Measurements from ENCODE around the gene RRP1.

Gene RRP1

GRCh38 chr21:43741423-43742096, 47.8 kb upstream of the RRP1 start:
- no peaks in the 10 kb centered on the region for H3K9me3 ChIP-seq (ENCODE audit: insufficient read depth, low read length)
- H3K27me3 ChIP-seq (ENCODE audit: low read length): no peaks in the 10 kb centered on the region
- no peaks in the 10 kb centered on the region for H3K79me2 ChIP-seq (ENCODE audit: insufficient read depth, low read length)
- no peaks in the 10 kb centered on the region for H3K9me2 ChIP-seq (replicated peaks; ENCODE audit: insufficient read depth, low read length)
- no peak overlapping the region for H2AFZ ChIP-seq (ENCODE audit: low read depth, low read length, severe bottlenecking)
- H3K9ac ChIP-seq (ENCODE audit: low read length): no peak overlapping the region
- TF ChIP-seq, protein P1, sequence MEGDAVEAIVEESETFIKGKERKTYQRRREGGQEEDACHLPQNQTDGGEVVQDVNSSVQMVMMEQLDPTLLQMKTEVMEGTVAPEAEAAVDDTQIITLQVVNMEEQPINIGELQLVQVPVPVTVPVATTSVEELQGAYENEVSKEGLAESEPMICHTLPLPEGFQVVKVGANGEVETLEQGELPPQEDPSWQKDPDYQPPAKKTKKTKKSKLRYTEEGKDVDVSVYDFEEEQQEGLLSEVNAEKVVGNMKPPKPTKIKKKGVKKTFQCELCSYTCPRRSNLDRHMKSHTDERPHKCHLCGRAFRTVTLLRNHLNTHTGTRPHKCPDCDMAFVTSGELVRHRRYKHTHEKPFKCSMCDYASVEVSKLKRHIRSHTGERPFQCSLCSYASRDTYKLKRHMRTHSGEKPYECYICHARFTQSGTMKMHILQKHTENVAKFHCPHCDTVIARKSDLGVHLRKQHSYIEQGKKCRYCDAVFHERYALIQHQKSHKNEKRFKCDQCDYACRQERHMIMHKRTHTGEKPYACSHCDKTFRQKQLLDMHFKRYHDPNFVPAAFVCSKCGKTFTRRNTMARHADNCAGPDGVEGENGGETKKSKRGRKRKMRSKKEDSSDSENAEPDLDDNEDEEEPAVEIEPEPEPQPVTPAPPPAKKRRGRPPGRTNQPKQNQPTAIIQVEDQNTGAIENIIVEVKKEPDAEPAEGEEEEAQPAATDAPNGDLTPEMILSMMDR (IDR thresholded peaks at IDR 0.05; ENCODE audit: insufficient read depth, low read length, poor library complexity, severe bottlenecking): no peak
- no peak for TF ChIP-seq EZH2phosphoT487 (conservative IDR thresholded peaks at IDR 0.05; ENCODE audit: low read length)
- no peaks in the 10 kb centered on the region for H3K36me3 ChIP-seq (ENCODE audit: low read length)
- no peaks in the 10 kb centered on the region for H4K20me1 ChIP-seq (ENCODE audit: low read depth, low read length)
- H3F3A ChIP-seq (ENCODE audit: insufficient read depth): no peaks in the 10 kb centered on the region
- H3K4me2 ChIP-seq (ENCODE audit: low read depth, low read length, poor library complexity, severe bottlenecking): no peak overlapping the region
- H3K27ac ChIP-seq (ENCODE audit: low read depth, low read length): no peak overlapping the region
- H3K4me3 ChIP-seq (ENCODE audit: insufficient read depth, low read length, poor library complexity, severe bottlenecking): no peak overlapping the region

DNA sequence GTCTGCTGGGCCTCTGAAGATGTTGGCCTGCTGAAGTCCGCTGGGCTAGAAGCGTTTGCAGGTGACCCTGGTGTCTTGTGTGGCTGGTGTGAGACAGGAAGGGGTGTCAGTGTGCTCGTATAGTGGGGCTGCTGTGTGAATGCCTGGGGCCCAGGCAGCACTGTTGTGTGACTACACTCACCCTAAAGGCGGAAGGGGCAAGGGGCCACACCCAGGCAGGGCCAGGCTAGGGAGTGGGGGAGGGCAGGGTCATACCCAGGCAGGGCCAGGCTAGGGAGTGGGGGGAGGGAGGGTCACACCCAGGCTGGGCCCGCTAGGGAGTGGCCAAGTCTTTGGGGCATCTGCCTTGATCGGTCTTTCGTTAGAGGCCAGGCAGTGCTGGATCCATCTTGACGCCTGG, 45.4 kb upstream of the RRP1 start:
- no peaks in the 10 kb centered on the region for H3K36me3 ChIP-seq (ENCODE audit: low read length)
- no peak overlapping the region for H3K4me2 ChIP-seq (ENCODE audit: low read depth, low read length, poor library complexity, severe bottlenecking)
- no peak overlapping the region for H3K4me3 ChIP-seq (ENCODE audit: insufficient read depth, low read length, poor library complexity, severe bottlenecking)
- H3K79me2 ChIP-seq (ENCODE audit: insufficient read depth, low read length): no peaks in the 10 kb centered on the region
- no peaks in the 10 kb centered on the region for H3F3A ChIP-seq (ENCODE audit: insufficient read depth)
- no peaks in the 10 kb centered on the region for H3K9me3 ChIP-seq (ENCODE audit: insufficient read depth, low read length)
- TF ChIP-seq, protein P1 (IDR thresholded peaks at IDR 0.05; ENCODE audit: insufficient read depth, low read length, poor library complexity, severe bottlenecking): no peak
- no peaks in the 10 kb centered on the region for H4K20me1 ChIP-seq (ENCODE audit: low read depth, low read length)
- H3K27me3 ChIP-seq (ENCODE audit: low read length): no peaks in the 10 kb centered on the region
- no peaks in the 10 kb centered on the region for H3K9me2 ChIP-seq (replicated peaks; ENCODE audit: insufficient read depth, low read length)
- no peak overlapping the region for H3K27ac ChIP-seq (ENCODE audit: low read depth, low read length)
- H2AFZ ChIP-seq (ENCODE audit: low read depth, low read length, severe bottlenecking): no peak overlapping the region
- H3K9ac ChIP-seq (ENCODE audit: low read length): no peak overlapping the region

DNA sequence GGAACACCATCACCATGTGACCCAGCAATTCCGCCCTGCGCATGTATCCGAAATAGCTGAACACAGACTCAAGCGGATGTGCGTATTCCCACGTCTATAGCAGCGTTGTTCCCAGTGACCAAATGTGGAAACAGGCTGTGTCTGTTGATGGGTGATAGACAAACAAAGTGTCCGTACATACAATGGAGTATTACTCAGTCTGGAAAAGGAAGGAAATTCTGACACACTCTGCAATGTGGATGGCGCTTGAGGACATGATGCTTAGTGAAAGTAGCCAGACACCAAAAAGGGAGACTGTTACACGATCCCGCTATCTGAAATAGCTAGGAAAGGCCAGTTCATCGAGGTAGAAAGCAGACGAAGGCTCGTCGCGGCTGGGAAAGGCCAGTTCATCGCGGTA, 44.7 kb upstream of the RRP1 start:
- H3K9me2 ChIP-seq (replicated peaks; ENCODE audit: insufficient read depth, low read length): no peaks in the 10 kb centered on the region
- no peak overlapping the region for H3K9ac ChIP-seq (ENCODE audit: low read length)
- no peaks in the 10 kb centered on the region for H3K27me3 ChIP-seq (ENCODE audit: low read length)
- no peak overlapping the region for H3K4me3 ChIP-seq (ENCODE audit: insufficient read depth, low read length, poor library complexity, severe bottlenecking)
- no peak overlapping the region for H3K27ac ChIP-seq (ENCODE audit: low read depth, low read length)
- TF ChIP-seq, protein P1 (IDR thresholded peaks at IDR 0.05; ENCODE audit: insufficient read depth, low read length, poor library complexity, severe bottlenecking): no peak
- TF ChIP-seq EZH2phosphoT487 (conservative IDR thresholded peaks at IDR 0.05; ENCODE audit: low read length): no peak
- no peaks in the 10 kb centered on the region for H3F3A ChIP-seq (ENCODE audit: insufficient read depth)
- H3K4me2 ChIP-seq (ENCODE audit: low read depth, low read length, poor library complexity, severe bottlenecking): no peak overlapping the region
- no peaks in the 10 kb centered on the region for H4K20me1 ChIP-seq (ENCODE audit: low read depth, low read length)
- H3K36me3 ChIP-seq (ENCODE audit: low read length): no peaks in the 10 kb centered on the region
- H3K9me3 ChIP-seq (ENCODE audit: insufficient read depth, low read length): no peaks in the 10 kb centered on the region
- H3K79me2 ChIP-seq (ENCODE audit: insufficient read depth, low read length): no peaks in the 10 kb centered on the region
- no peak overlapping the region for H2AFZ ChIP-seq (ENCODE audit: low read depth, low read length, severe bottlenecking)
